Transverse colon (tissue), 4 donors: ENCODE data around the gene PHF3. TPM values are rescaled to one million over a fixed set of nuclear protein-coding genes. Genes with fewer than 3 reads are reported as not detected.

Experiments used
- DNase-seq: peaks from one replicate; pipeline ENCODE4 v3.0.0-alpha.2; 2019
- H3K27ac ChIP-seq, 4 donors: fragments of 200-600 bp; sonication (generic); 2 replicates each; pipeline ENCODE4 v1.5.1; 2016 to 2018; ENCODE audit warnings: inconsistent platforms in 4 of 4
- H3K27me3 ChIP-seq: fragments of 200-600 bp; sonication (generic); 2 replicates; pipeline ENCODE4 v1.5.1; 2017; ENCODE audit warnings: inconsistent platforms
- H3K36me3 ChIP-seq, 4 donors: fragments of 200-600 bp; sonication (generic); 2 replicates each; pipeline ENCODE4 v1.5.1; 2017 to 2019; ENCODE audit warnings: inconsistent platforms in 4 of 4
- H3K4me1 ChIP-seq, 4 donors: fragments of 200-600 bp; sonication (generic); 2 replicates each; pipeline ENCODE4 v1.5.1; 2017 to 2020; ENCODE audit warnings: inconsistent platforms in 4 of 4
- H3K4me3 ChIP-seq, 4 donors: fragments of 200-600 bp; sonication (generic); 1 replicate in 1 of 4; 2 replicates in 3 of 4; pipeline versions ENCODE4 v1.5.1 to v1.6.1; 2017 to 2019; ENCODE audit warnings: inconsistent platforms in 4 of 4
- H3K9me3 ChIP-seq, 2 donors: fragments of 200-600 bp; sonication (generic); 2 replicates each; pipeline ENCODE4 v1.5.1; 2017 to 2019; ENCODE audit warnings: inconsistent platforms in 2 of 2
- EP300 ChIP-seq: sonication (generic); formaldehyde crosslinking; IDR thresholded peaks from one replicate; pipeline ENCODE4 v1.6.1; 2017; ENCODE audit warnings: antibody characterized with exemption, low read depth
- POLR2A ChIP-seq: fragments of 450-650 bp; IDR thresholded peaks from one replicate; pipeline ENCODE4 v1.6.1; 2016; ENCODE audit warnings: antibody characterized with exemption, mild to moderate bottlenecking, moderate library complexity
- POLR2AphosphoS5 ChIP-seq, 3 donors: sonication (generic); formaldehyde crosslinking; IDR thresholded peaks; one replicate each; pipeline ENCODE4 v1.6.1; 2016; ENCODE audit warnings: antibody characterized with exemption in 3 of 3
- WGBS, 2 donors: methylation state at CpG; one replicate each; pipeline ENCODE4 v1.1.5; 2018; ENCODE audit warnings: low coverage in 1 of 2; 5-methylcytosine and 5-hydroxymethylcytosine counted together
- in situ Hi-C, 4 donors: fragments of 200-750 bp; cut with MboI; loops; one replicate each; pipeline versions ENCODE4 v1.15.0 to v1.15.1; 2017; ENCODE audit warnings: low sequenced_read_pairs in 3 of 4, low pct_ligation_motif_present in 1 of 4, low pct_unique_long_range_greater_than_20kb in 1 of 4
- intact Hi-C: fragments of 100-400 bp; cut with DNase I; formaldehyde crosslinking; loops from one replicate; pipeline ENCODE4 v1.15.1; 2023; ENCODE audit warnings: low total_unique reads
- total RNA-seq, 4 donors: library from RNA; depleted of rRNA; stranded (reverse); fragments of >200 nt; gene quantifications; one replicate each; pipeline ENCODE4 v1.1.0, GENCODE V29; 2016
- TF ChIP-seq, protein P1 (sequence below), 5 experiments: fragments of 200-600 bp in 3 of 5; fragments of 450-650 bp in 2 of 5; sonication (generic) in 3 of 5; IDR thresholded peaks; 1 replicate in 2 of 5; 2 replicates in 3 of 5; pipeline ENCODE4 v1.5.1; 2016 to 2017; ENCODE audit warnings: antibody characterized with exemption in 5 of 5, inconsistent platforms in 3 of 5, mild to moderate bottlenecking in 2 of 5, moderate library complexity in 1 of 5

PHF3 gene
- total RNA-seq, 4 donors from 2014 or later: 49.4 to 94.8 (median 68.9) TPM

DNA sequence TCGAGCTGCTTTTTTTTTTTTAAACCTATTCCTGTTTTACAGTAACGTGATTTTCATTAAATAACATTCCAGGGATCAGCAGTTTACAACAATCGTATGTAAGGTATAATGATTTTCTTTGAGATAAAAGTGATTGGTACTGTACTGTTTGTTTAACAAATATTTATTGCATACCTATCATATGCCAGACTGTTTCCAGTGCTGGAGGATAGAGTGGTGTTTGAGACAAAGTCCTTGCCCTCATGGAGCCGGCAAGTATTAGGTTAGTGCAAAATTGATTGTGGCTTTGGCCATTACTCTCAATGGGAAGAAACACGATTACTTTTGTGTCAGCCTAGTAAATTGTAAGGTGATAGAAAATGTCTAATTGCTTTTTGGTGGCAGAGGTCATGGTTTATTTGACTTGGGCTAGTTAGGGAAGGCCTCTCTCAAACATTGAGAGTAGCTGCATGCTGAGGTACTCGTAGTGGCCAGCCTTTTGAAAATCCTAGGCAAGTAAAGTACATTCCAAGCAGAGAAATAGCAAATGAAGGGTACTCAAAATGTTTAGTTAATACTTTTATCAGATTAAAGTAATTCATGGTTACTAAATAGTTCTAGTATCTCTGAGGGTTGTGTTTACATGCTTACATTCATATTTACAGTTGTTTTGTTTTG, 35.6 kb downstream of the PHF3 start:
- 59 to 60% methylated on average over 6 of the region's 6 CpGs for WGBS, 2 donors
- Histone ChIP-seq H3K4me3 (no peak overlapping the region), H3K36me3 (no peaks in the 10 kb centered on the region), H3K27me3 (no peaks in the 10 kb centered on the region), H3K9me3 (no peaks in the 10 kb centered on the region), H3K4me1 (peaks cover 14 to 61% (median 27%) of the 10 kb centered on the region in 4 donors), H3K27ac (no peak overlapping the region)
- DNase-seq: no peak
- intact Hi-C loops (no loop called here), in situ Hi-C loops (no loop called here)
- TF ChIP-seq EP300: no peak
- no peak for TF ChIP-seq POLR2AphosphoS5 (IDR thresholded peaks at IDR 0.05)
- no peak for TF ChIP-seq POLR2A
- TF ChIP-seq, protein P1, sequence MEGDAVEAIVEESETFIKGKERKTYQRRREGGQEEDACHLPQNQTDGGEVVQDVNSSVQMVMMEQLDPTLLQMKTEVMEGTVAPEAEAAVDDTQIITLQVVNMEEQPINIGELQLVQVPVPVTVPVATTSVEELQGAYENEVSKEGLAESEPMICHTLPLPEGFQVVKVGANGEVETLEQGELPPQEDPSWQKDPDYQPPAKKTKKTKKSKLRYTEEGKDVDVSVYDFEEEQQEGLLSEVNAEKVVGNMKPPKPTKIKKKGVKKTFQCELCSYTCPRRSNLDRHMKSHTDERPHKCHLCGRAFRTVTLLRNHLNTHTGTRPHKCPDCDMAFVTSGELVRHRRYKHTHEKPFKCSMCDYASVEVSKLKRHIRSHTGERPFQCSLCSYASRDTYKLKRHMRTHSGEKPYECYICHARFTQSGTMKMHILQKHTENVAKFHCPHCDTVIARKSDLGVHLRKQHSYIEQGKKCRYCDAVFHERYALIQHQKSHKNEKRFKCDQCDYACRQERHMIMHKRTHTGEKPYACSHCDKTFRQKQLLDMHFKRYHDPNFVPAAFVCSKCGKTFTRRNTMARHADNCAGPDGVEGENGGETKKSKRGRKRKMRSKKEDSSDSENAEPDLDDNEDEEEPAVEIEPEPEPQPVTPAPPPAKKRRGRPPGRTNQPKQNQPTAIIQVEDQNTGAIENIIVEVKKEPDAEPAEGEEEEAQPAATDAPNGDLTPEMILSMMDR (IDR thresholded peaks at IDR 0.05): no peak

DNA sequence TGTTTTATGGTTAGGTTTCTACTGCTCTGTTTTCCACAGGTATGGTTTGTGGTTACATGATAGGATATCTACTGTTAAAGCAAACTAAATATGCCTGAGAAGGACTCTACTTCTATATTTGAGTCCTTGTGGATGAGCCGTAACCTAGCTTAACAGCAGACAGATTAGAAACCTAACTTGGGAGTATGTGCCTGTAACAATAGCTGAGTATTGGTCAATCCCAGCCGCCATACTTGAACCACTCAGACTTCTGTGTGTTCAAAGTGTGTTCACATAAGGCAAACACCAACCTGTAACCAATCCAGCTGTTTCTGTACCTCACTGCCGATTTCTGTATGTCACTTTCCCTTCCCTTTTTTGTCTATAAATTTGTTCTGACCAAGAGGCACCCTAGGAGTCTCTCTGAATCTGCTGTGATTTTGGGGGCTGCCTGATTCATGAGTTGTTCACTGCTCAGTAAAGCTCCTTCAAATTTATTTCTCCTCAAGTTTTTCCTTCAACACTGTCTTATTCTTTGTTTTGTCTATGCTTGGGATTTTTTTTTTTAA, 37.1 kb downstream of the PHF3 start:
- Histone ChIP-seq H3K27me3 (no peaks in the 10 kb centered on the region), H3K4me3 (no peak overlapping the region), H3K4me1 (peaks cover 18 to 71% (median 38%) of the 10 kb centered on the region in 4 donors), H3K9me3 (no peaks in the 10 kb centered on the region), H3K36me3 (no peaks in the 10 kb centered on the region), H3K27ac (no peak overlapping the region)
- intact Hi-C loops (no loop called here), in situ Hi-C loops (no loop called here)
- 83 to 85% methylated on average over 3 of the region's 3 CpGs for WGBS, 2 donors
- TF ChIP-seq POLR2AphosphoS5 (IDR thresholded peaks at IDR 0.05) (no peak), POLR2A (no peak), EP300 (no peak)
- TF ChIP-seq, protein P1 (IDR thresholded peaks at IDR 0.05): no peak
- DNase-seq: no peak

DNA sequence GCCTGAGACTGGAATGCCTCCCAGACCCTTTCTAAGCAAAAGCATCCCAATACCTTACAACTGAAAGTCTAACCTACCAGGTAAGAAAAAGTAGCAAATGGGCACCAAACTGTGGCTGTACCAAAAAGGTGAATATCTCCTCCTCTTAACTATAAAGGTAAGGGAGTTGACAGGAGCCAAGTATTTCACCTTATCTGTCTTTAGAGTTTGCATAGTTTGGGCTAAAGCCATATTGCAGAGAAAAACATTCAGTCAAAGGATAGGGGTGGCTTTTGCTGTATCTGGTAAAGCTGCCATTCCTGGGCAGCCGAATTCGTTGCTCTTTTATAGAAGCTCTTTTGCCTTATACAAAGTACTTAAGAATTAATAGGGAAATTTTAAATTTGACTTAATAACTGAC, 38.1 kb downstream of the PHF3 start:
- no peaks in the 10 kb centered on the region for H3K36me3 ChIP-seq
- peak overlapping the region in 2 of 4 donors; percentile 56 to 64 for H3K27ac ChIP-seq
- in situ Hi-C loops: no loop called here
- H3K9me3 ChIP-seq: no peaks in the 10 kb centered on the region
- H3K4me3 ChIP-seq: no peak overlapping the region
- H3K4me1 ChIP-seq: peaks cover 18 to 81% (median 41%) of the 10 kb centered on the region in 4 donors
- no peak for TF ChIP-seq POLR2A
- no peak for TF ChIP-seq POLR2AphosphoS5 (IDR thresholded peaks at IDR 0.05)
- TF ChIP-seq EP300: no peak
- TF ChIP-seq, protein P1 (IDR thresholded peaks at IDR 0.05): no peak
- H3K27me3 ChIP-seq: no peaks in the 10 kb centered on the region
- DNase-seq: no peak
- intact Hi-C loops: no loop called here
- 95 to 99% methylated on average over 2 of the region's 2 CpGs for WGBS, 2 donors

DNA sequence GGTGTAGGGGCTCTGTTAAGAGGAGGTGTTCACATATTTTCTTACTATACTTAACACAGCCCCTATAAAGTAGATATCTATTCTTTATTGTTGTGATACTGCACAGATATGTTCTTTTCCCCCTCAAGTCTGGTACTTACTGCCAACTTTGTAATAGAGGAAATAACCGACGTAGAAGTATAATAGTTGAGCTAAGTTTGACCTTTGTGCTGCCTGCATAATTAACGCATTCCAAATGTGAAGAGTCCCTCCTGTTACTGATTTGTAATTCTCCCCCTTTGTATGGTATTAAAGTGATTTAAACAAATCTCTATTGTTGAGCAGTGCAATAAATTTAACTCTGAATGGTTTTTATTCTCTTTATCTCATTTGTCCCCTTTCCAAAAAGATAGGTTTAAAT, 39.0 kb downstream of the PHF3 start:
- Histone ChIP-seq H3K4me1 (peaks cover 18 to 81% (median 41%) of the 10 kb centered on the region in 4 donors), H3K9me3 (no peaks in the 10 kb centered on the region), H3K36me3 (no peaks in the 10 kb centered on the region), H3K27ac (peak overlapping the region; percentile 38 to 64 (median 60)), H3K27me3 (no peaks in the 10 kb centered on the region), H3K4me3 (no peak overlapping the region)
- intact Hi-C loops (no loop called here), in situ Hi-C loops (no loop called here)
- no peak for DNase-seq
- TF ChIP-seq POLR2AphosphoS5 (IDR thresholded peaks at IDR 0.05) (no peak), EP300 (no peak), POLR2A (no peak)
- TF ChIP-seq, protein P1 (IDR thresholded peaks at IDR 0.05): no peak
- 37 to 44% methylated on average over 3 of the region's 3 CpGs for WGBS, 2 donors
